ENCODE data around the gene WDR7.

Gene WDR7

GRCh38 chr18:56748698-56749268, 97.6 kb downstream of the WDR7 start:
- DNase-seq (ENCODE audit: low read depth), result peak; percentile 50
- peak; percentile 76 for TF ChIP-seq CTCF (conservative IDR thresholded peaks at IDR 0.05; ENCODE audit: low read length)

GRCh38 chr18:56756966-56757365, 105.8 kb downstream of the WDR7 start:
- TF ChIP-seq CTCF (conservative IDR thresholded peaks at IDR 0.05; ENCODE audit: low read length), result no peak
- DNase-seq (ENCODE audit: low read depth), result no peak
- H3K4me3 ChIP-seq (ENCODE audit: low read length), result no peak overlapping the region

More at GRCh38 chr18:56748698-56749268, 97.6 kb downstream of the WDR7 start:
- no peak overlapping the region for H3K4me3 ChIP-seq (ENCODE audit: low read length)

- no peak for DNase-seq (ENCODE audit: low read depth)
- TF ChIP-seq CTCF (conservative IDR thresholded peaks at IDR 0.05; ENCODE audit: low read length), result no peak
- no peak overlapping the region for H3K4me3 ChIP-seq (ENCODE audit: low read length)
Observed at GRCh38 chr18:56770097-56770496, 118.9 kb downstream of the WDR7 start.

- no peak for TF ChIP-seq CTCF (conservative IDR thresholded peaks at IDR 0.05; ENCODE audit: low read length)
- no peak overlapping the region for H3K4me3 ChIP-seq (ENCODE audit: low read length)
- DNase-seq (ENCODE audit: low read depth), result peak; percentile 73
Observed at GRCh38 chr18:56770873-56771272, 119.7 kb downstream of the WDR7 start.

GRCh38 chr18:56775701-56776100, 124.5 kb downstream of the WDR7 start:
- H3K4me3 ChIP-seq (ENCODE audit: low read length), result no peak overlapping the region
- no peak for DNase-seq (ENCODE audit: low read depth)
- TF ChIP-seq CTCF (conservative IDR thresholded peaks at IDR 0.05; ENCODE audit: low read length), result no peak

- no peak for TF ChIP-seq CTCF (conservative IDR thresholded peaks at IDR 0.05; ENCODE audit: low read length)
- no peak overlapping the region for H3K4me3 ChIP-seq (ENCODE audit: low read length)
- DNase-seq (ENCODE audit: low read depth), result no peak
Observed at GRCh38 chr18:56787390-56787789, 136.2 kb downstream of the WDR7 start.

GRCh38 chr18:56789004-56789888, 138.1 kb downstream of the WDR7 start:
- DNase-seq (ENCODE audit: low read depth), result no peak
- peak; percentile 52 for TF ChIP-seq CTCF (conservative IDR thresholded peaks at IDR 0.05; ENCODE audit: low read length)

More at GRCh38 chr18:56789004-56789888, 138.1 kb downstream of the WDR7 start:
- no peak overlapping the region for H3K4me3 ChIP-seq (ENCODE audit: low read length)

All from AG10803 (cell line).